Vagina (tissue), 2 donors: ENCODE data around the gene ANKRD28. TPM values are rescaled to one million over a fixed set of nuclear protein-coding genes. Genes with fewer than 3 reads are reported as not detected.
"Not testable (repeated sequence)": the region's sequence is repeated elsewhere in the genome, so short reads cannot be mapped to it uniquely, and the experiment has no call there.

Experiments
- DNase-seq, 2 donors: peaks; one replicate each; pipeline ENCODE4 v3.0.0-alpha.2; 2017; ENCODE audit errors: extremely low spot score in 2 of 2
- H3K27ac ChIP-seq: fragments of 200-600 bp; sonication (generic); one replicate; pipeline ENCODE4 v1.5.1; 2019
- H3K27me3 ChIP-seq: fragments of 200-600 bp; sonication (generic); one replicate; pipeline ENCODE4 v1.5.1; 2019
- H3K36me3 ChIP-seq, 2 donors: fragments of 200-600 bp; sonication (generic); one replicate each; pipeline ENCODE4 v1.5.1; 2017 to 2019
- H3K4me1 ChIP-seq: fragments of 200-600 bp; sonication (generic); one replicate; pipeline ENCODE4 v1.5.1; 2019
- H3K4me3 ChIP-seq, 2 donors: fragments of 200-600 bp; sonication (generic); 1 replicate in 1 of 2; 2 replicates in 1 of 2; pipeline ENCODE4 v1.5.1; 2016 to 2019
- H3K9me3 ChIP-seq: fragments of 200-600 bp; sonication (generic); one replicate; pipeline ENCODE4 v1.5.1; 2019
- CTCF ChIP-seq, 3 experiments: fragments of 450-650 bp in 2 of 3; fragments of 200-600 bp in 1 of 3; sonication (generic) in 1 of 3; IDR thresholded peaks; one replicate each; pipeline ENCODE4 v1.5.1; 2017 to 2019; ENCODE audit warnings: antibody characterized with exemption in 3 of 3, mild to moderate bottlenecking in 2 of 3, moderate library complexity in 2 of 3
- POLR2A ChIP-seq, 2 donors: fragments of 450-650 bp; IDR thresholded peaks; one replicate each; pipeline ENCODE4 v1.6.1; 2017; ENCODE audit warnings: antibody characterized with exemption in 2 of 2, mild to moderate bottlenecking in 2 of 2, moderate library complexity in 2 of 2
- POLR2AphosphoS5 ChIP-seq, 2 donors: sonication (generic); formaldehyde crosslinking; IDR thresholded peaks; one replicate each; pipeline ENCODE4 v1.9.0; 2017; ENCODE audit warnings: antibody characterized with exemption in 2 of 2, mild to moderate bottlenecking in 2 of 2, low read depth in 1 of 2; ENCODE audit not compliant: insufficient read depth in 1 of 2
- intact Hi-C: fragments of 100-400 bp; cut with DNase I; formaldehyde crosslinking; loops from one replicate; pipeline ENCODE4 v1.15.1; 2023
- total RNA-seq: library from RNA; depleted of rRNA; stranded (reverse); fragments of >200 nt; gene quantifications from one replicate; pipeline ENCODE4 v1.2.3, GENCODE V29; 2016

ANKRD28 gene
- total RNA-seq, 1 donor from 2014 or later, result 48.6 TPM

DNA sequence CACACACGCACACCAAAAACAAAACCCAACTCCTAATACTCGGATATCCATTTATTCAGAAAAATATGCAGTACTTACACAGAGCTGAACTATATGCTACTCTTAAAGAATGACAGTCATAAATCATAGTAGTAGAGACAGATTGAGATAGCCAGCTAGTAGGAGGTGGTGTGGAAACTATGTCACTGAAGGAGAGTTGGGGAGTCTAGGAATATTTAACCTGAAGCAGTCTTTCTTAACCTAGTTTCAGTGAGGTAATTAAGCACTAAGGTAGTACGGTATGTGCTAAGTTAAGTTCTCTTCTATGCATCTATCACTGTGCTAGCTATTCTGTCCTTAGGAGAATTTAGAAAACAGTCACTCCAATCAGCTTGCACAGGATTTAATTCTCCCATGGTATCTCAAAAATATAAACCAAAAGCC, 54.2 kb downstream of the ANKRD28 start:
- no peak for DNase-seq
- TF ChIP-seq CTCF (IDR thresholded peaks at IDR 0.05), result no peak
- no peak for TF ChIP-seq POLR2A (IDR thresholded peaks at IDR 0.05)
- no peak for TF ChIP-seq POLR2AphosphoS5 (IDR thresholded peaks at IDR 0.05; ENCODE audit: insufficient read depth in 1 of 2, low read depth in 1 of 2)
- no peak overlapping the region for H3K27ac ChIP-seq
- no peak overlapping the region for H3K4me3 ChIP-seq
- H3K27me3 ChIP-seq, result no peaks in the 10 kb centered on the region
- H3K4me1 ChIP-seq, result no peaks in the 10 kb centered on the region
- H3K36me3 ChIP-seq, result no peaks in the 10 kb centered on the region
- peaks cover 8% of the 10 kb centered on the region for H3K9me3 ChIP-seq
- intact Hi-C loops, result no loop called here

- H3K4me3 ChIP-seq, intact Hi-C loops, H3K27ac ChIP-seq, H3K4me1 ChIP-seq, H3K27me3 ChIP-seq, H3K36me3 ChIP-seq, DNase-seq: not testable (repeated sequence)
- H3K9me3 ChIP-seq, result peaks cover 13% of the 10 kb centered on the region
Observed at GRCh38 chr3:15742236-15742635, 55.5 kb downstream of the ANKRD28 start.

DNA sequence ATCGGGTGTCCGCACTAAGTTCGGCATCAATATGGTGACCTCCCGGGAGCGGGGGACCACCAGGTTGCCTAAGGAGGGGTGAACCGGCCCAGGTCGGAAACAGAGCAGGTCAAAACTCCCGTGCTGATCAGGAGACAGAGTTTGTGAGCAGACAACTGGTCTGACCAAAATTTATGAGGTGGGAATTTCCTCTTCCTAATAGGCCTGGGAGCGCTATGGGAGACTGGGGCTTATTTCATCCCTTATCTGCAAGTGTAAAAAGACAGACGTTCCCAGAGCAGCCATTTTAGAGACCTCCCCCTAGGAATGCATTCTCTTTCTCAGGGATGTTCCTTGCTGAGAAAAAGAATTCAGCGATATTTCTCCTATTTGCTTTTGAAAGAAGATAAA, 59.2 kb downstream of the ANKRD28 start:
- H3K4me1 ChIP-seq, H3K27me3 ChIP-seq, intact Hi-C loops, DNase-seq, H3K4me3 ChIP-seq: not testable (repeated sequence)
- Histone ChIP-seq H3K27ac (peak overlapping the region; percentile 53), H3K36me3 (peaks cover 0 to 11% of the 10 kb centered on the region in 2 donors), H3K9me3 (peaks cover 13% of the 10 kb centered on the region)

DNA sequence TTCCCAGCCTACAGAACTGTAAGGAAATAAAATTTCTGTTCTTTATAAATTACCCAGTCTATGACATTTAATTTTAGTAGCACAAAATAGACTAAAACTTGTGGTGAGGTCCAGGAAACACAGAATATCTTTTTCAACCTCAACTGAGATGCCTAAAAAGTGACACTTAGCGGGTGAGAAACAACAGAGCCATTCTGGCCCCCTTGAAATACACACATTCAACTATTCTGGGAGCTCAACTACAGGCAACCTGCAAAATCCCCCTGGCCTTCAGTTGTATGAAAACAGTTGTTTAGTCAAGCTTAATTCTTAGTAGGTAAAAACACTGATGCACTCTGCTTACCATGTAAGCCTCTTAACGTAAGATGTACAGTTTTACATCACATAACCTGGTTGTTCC, 66.8 kb downstream of the ANKRD28 start:
- TF ChIP-seq POLR2AphosphoS5 (IDR thresholded peaks at IDR 0.05; ENCODE audit: insufficient read depth in 1 of 2, low read depth in 1 of 2) (no peak), CTCF (IDR thresholded peaks at IDR 0.05) (no peak), POLR2A (IDR thresholded peaks at IDR 0.05) (no peak)
- intact Hi-C loops, result no loop called here
- H3K36me3 ChIP-seq, result peaks cover 0 to 3% of the 10 kb centered on the region in 2 donors

DNA sequence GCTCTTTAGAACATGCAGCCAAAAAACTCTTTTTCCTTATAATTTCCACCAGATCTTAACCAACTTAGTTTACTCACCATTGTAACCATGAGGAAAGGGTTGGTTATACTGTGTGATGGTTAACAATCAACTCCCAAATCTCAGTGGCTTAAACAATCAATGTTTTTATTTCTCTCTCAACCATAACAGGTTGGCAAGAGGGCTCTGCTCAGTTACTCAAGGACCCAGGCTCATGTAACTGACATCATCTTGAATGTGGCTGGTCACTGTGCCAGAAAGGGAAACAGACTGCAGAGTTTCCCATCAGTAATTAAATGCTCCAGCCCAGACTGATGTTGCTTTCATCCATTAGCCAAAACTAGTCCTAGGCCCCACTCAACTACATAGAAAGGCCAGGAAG, 69.0 kb downstream of the ANKRD28 start:
- no peak for TF ChIP-seq CTCF (IDR thresholded peaks at IDR 0.05)
- no peak for TF ChIP-seq POLR2AphosphoS5 (IDR thresholded peaks at IDR 0.05; ENCODE audit: insufficient read depth in 1 of 2, low read depth in 1 of 2)
- TF ChIP-seq POLR2A (IDR thresholded peaks at IDR 0.05), result no peak
- DNase-seq, result no peak
- Histone ChIP-seq H3K27ac (no peak overlapping the region), H3K4me3 (no peak overlapping the region), H3K27me3 (no peaks in the 10 kb centered on the region), H3K36me3 (peaks cover 0 to 2% of the 10 kb centered on the region in 2 donors), H3K4me1 (peaks cover 9% of the 10 kb centered on the region), H3K9me3 (no peaks in the 10 kb centered on the region)
- intact Hi-C loops, result no loop called here

More for the DNA sequence above, 66.8 kb downstream of the ANKRD28 start:
- H3K4me3 ChIP-seq, result no peak overlapping the region
- H3K27ac ChIP-seq, result no peak overlapping the region
- H3K27me3 ChIP-seq, result no peaks in the 10 kb centered on the region
- H3K9me3 ChIP-seq, result no peaks in the 10 kb centered on the region
- peaks cover under 1% of the 10 kb centered on the region for H3K4me1 ChIP-seq
- DNase-seq, result no peak

GRCh38 chr3:15726881-15727280, 70.9 kb downstream of the ANKRD28 start:
- no peak for DNase-seq
- intact Hi-C loops, result no loop called here
- Histone ChIP-seq H3K27ac (no peak overlapping the region), H3K36me3 (peaks cover 0 to 13% of the 10 kb centered on the region in 2 donors), H3K27me3 (no peaks in the 10 kb centered on the region), H3K4me3 (no peak overlapping the region), H3K4me1 (peaks cover 9% of the 10 kb centered on the region), H3K9me3 (no peaks in the 10 kb centered on the region)
- TF ChIP-seq POLR2A (IDR thresholded peaks at IDR 0.05) (no peak), POLR2AphosphoS5 (IDR thresholded peaks at IDR 0.05; ENCODE audit: insufficient read depth in 1 of 2, low read depth in 1 of 2) (no peak), CTCF (IDR thresholded peaks at IDR 0.05) (no peak)
